Activated CD4-positive, alpha-beta T cell treated with anti-CD3 and anti-CD28 coated beads, Interleukin-2, amount 50 U/mL, for 24 hours (primary cell): Measurements from ENCODE around the gene CC2D1B.
"Not testable (repeated sequence)": the region's sequence is repeated elsewhere in the genome, so short reads cannot be mapped to it uniquely, and the experiment has no call there.

ENCODE experiments used
- DNase-seq, 2 donors: peaks; one replicate each; pipeline ENCODE4 v3.0.0-alpha.2; 2020; ENCODE audit warnings: low read depth in 1 of 2, low spot score in 1 of 2

Gene CC2D1B, protein sequence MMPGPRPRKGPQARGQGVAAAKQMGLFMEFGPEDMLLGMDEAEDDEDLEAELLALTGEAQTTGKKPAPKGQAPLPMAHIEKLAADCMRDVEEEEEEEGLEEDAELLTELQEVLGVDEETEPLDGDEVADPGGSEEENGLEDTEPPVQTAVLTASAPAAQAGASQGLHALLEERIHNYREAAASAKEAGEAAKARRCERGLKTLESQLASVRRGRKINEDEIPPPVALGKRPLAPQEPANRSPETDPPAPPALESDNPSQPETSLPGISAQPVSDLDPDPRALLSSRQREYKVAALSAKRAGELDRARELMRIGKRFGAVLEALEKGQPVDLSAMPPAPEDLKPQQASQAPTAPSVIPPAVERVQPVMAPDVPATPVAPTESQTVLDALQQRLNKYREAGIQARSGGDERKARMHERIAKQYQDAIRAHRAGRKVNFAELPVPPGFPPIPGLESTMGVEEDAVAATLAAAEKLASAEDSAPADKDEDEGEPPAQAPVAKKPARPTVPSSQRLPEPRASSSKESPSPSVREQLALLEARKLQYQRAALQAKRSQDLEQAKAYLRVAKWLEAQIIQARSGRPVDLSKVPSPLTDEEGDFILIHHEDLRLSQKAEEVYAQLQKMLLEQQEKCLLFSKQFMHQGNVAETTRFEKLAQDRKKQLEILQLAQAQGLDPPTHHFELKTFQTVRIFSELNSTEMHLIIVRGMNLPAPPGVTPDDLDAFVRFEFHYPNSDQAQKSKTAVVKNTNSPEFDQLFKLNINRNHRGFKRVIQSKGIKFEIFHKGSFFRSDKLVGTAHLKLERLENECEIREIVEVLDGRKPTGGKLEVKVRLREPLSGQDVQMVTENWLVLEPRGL

DNA sequence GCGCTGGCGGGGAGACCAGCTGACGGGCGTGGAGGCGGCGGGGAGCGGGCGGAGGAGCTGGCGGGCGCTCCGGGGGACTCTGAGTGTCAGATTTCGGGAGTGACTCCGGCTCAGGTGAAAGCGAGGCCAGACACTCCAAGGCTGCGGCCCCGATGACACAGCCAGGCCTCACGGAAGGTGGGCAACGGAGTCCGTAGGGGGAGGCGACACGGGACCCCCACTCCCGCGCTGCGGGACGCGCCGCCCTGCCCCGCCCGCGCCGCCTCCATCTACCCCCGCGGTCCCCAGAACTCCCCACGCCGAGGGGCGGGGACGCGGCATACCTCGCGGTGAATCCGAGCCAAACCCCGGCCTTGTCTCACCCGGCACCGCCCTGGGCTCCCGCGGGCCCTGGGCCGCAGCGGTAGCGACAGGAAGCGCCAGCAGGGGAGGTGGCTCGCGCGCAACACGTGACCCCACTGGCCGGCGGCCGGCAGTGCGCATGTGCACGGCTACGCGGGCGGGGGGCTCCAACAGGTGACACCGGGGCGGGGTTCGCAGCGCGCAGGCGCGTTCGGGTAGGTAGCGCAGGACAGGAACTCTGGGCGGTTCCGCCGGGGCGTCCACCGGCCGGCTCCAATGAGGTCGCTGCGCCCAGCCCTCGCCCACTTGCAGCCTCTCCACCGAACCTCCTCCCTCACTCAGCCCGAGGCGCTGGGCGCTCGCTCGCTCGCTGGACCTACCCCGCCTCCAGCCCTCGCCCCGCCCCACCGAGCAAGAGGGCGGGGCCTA, at the start of gene CC2D1B:
TSS of gene CC2D1B (minus strand) at position 460 of the 771 bp plus-strand sequence. CDS start 1,585 bp downstream, outside the sequence.
- DNase-seq: peak; percentile 98 to 99

- DNase-seq: no peak
These were observed 48.9 kb upstream of the CC2D1B start for GRCh38 chr1:52414942-52415341.

DNA sequence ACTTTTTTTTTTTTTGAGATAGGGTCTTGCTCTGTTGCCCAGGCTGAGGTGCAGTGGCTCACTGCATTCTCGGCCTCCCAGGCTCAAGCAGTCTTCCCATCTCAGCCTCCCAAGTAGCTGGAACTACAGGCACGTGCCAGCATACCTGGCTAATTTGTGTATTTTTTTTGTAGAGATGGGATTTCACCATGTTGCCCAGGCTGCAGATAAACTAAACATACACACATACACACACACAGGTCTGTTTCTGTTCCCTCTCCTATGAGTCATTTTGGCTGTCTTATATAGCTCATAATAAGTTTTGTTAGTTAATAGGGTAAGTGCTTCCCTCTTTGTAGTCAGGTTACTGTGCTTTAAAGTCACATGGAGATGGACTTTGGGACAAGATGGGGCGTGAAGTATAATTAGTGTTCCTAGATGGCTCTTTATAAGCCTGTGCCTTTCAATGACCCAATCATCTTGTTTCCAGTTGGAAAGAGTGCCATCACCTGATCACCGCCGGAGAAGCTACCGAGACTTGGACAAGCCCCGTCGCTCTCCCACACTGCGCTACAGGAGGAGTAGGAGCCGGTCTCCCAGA, 47.5 kb upstream of the CC2D1B start:
- DNase-seq: no peak

DNA sequence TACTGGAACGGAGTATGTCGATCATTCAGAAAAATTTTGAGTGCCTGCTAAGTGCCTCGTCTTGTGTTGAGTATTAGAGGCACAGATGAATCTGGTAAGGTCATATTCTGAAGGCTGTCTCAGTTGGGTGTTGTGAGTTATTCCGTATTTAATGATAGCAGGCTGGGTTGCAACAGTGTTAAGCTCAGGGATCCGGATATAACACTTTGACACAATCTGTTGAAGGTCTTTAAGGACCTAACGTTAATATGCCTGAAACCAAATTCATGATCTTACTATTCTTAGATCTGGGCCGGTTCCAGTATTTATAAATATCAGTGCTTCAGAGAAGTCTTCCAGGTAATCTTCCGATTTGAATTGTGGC, 39.0 kb upstream of the CC2D1B start:
- no peak for DNase-seq

- peak; percentile 95 to 97 for DNase-seq
These were observed 38.3 kb upstream of the CC2D1B start, which contains the start of the genes ORC1 and PRPF38A for GRCh38 chr1:52404116-52404974. ORC1 (minus strand) TSS chr1:52404423; CDS start chr1:52402223, 2,200 bp downstream. PRPF38A (plus strand) TSS chr1:52404602; CDS start chr1:52404750, 148 bp downstream.

DNA sequence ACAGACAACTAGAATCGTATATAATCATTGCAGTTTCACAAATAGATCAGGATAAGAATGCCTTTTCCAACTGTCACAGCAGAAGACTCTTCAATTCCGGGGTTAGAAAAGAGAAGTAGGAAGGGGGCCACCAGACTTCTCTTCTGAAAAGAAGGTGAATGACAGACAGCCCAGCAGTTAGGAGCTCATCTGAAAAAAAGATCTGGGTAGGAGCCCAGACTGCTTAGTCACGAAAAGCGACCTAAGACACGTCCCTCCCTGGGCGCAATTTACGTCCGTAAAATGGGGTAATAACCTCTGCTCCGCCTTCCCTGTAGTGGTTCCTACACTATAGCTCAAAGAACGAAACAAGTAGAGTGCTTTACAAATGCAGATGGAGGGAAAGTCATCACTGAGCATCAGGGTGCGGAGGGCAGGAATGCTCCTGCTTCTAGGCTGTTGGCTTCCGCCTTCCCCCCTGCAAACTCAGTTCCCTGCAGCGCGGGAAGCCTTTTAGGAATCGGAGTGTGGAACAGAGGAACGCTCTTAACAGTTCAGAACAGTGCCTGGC, 37.6 kb upstream of the CC2D1B start:
- peak in 1 of 2 donors; percentile 50 for DNase-seq

GRCh38 chr1:52402860-52403240, 36.8 kb upstream of the CC2D1B start:
- no peak for DNase-seq

DNA sequence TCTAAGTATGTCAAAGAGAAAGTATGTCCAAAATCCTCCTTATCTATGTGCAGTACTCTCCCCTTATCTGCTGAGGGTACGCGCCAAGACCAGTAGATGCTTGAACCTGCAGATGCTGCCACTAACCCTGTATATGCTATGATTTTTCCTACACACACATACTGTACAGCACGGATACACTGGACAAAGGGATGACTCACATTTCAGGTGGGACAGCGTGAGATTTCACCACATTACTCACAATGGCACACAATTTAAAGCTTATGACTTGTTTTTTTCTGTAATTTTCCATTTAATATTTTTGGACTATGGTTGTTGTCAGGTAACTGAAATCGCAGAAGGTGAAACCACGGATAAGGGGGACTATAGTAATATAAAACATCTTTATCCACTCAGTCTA, 34.1 kb upstream of the CC2D1B start:
- DNase-seq: no peak

- no peak for DNase-seq
These were observed 33.6 kb upstream of the CC2D1B start for GRCh38 chr1:52399629-52400028.

GRCh38 chr1:52393174-52393573, 27.2 kb upstream of the CC2D1B start:
- no peak for DNase-seq

GRCh38 chr1:52386458-52386857, 20.5 kb upstream of the CC2D1B start:
- DNase-seq: no peak

DNA sequence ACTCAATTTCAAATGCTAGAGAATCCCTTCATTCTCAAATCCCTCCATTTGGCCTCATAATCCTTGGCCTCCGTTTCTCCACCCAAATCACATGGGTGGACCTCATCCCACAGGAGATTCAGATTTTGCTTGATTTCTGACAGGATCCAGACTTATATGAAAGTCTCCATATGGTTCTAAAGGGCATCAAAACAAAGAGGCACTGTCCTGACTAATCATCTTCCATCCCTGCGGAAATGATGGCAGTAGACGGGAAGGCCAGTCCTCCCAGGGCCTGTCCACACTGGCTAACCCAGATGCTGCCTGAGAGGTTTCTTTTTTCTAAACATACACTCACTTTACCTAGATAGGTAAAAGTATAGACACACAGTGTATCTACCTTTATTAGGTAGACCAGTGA, 19.4 kb upstream of the CC2D1B start:
- DNase-seq: no peak

DNA sequence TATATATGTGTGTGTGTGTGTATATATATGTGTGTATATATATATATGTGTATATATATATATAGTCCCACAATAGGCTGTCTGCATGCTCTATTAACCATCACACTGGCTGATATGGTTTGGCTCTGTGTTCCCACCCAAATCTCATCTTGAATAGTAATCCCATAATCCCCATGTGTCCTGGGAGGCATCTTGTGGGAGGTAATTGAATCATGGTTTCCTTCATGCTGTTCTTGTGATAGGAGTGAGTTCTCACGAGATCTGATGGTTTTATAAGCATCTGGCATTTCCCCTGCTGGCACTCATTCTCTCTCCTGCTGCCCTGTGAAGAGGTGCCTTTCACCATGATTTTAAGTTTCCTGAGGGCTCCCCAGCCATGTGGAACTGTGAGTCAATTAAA, 3.8 kb upstream of the CC2D1B start:
- DNase-seq: not testable (repeated sequence)

- peak in 1 of 2 donors; percentile 48 for DNase-seq
These were observed 2.6 kb upstream of the CC2D1B start for GRCh38 chr1:52368383-52369172.

DNA sequence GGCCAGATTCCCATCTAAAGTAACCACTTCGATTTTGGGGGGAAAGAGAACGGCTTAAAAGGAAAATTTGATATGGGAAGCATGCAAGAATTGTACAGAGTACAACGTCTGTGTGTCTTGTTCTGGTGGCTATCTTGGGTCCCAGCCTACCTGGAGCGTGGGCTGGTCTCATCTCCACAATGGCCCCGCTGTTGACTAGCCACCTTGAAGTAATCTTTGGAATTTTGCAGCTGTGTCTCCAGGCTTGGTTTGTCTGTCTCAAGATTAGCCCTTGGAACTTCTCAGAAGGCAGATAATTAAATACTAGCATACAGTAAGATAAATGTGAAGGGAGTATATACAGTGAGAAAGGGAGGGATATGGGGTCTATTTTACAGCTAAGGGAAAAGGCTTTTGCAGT, 1.3 kb upstream of the CC2D1B start:
- DNase-seq: no peak

GRCh38 chr1:52366517-52366827, 467 bp upstream of the CC2D1B start:
- DNase-seq: no peak

DNA sequence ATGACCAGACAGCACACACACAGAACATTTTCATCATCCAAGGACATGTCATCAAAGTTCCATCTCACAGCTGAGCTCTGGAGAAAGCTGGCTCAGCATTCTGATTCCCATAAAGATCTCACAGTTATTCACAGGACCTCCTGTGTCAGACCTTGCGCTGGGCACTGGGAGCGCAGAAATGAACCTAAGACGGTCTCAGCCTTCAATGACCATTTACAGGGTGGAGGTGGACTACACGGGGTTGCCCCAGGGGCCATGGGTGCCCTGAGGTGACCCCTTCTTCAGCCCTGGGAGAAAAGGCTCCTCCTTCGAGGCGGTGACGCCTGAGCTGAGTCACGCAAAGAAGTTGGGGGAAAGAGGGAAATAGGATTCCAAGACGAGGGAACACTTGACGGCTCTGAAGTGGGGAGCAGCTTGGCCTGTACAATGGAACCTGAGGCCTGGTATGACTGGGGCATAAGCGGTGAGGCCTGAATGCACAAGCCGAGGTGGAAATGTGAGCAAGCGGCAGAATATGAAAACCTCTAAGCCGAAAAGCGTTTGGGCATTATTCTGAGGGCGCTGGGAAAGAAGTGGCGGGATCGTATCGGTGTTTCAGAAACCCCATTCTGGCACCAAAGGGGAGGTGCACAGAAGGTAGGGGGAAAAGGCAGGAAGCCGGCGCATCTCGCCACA, 797 bp downstream of the CC2D1B start:
- DNase-seq: no peak

DNA sequence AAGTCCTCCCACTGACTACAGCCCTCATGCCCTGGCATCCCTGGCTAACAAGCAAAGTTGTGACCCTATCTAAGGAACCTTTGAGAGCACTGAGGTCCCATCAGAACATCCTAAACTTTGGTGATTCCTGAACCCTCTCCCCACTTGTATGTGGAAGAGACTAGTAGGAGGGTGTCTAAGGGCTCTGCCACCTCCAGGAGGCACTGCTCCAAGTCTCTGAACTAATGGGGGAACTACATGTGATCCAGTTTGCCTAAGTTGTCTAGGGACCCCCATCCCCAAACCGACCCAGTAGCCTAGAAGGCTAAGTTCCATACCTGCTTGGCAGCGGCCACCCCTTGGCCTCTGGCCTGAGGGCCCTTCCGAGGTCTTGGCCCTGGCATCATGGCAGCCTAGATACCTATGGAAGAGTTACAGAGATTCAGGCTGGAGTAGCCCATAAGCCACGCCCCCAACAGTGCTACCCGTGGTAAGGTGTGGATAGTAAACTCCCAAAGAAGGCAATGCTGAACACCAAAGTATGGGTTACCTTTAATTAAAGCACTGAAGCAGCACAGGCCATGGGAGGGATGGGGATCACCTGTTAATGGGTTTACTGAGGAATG, 1.7 kb downstream of the CC2D1B start:
- DNase-seq: no peak
